ENCODE measurements around the gene TOX3. TPM values are rescaled to one million over a fixed set of nuclear protein-coding genes. Genes with fewer than 3 reads are reported as not detected.

Gene TOX3
- total RNA-seq, 2 donors from 2014 or later = not detected

- peaks cover 8% of the 10 kb centered on the region for H3K9me3 Mint-ChIP-seq
- no peak overlapping the region for H3K4me3 Mint-ChIP-seq
- no peaks in the 10 kb centered on the region for H3K4me1 Mint-ChIP-seq
- ATAC-seq (replicated peaks) = no peak
- no peaks in the 10 kb centered on the region for H3K36me3 Mint-ChIP-seq (ENCODE audit: low read depth)
- no peak overlapping the region for H3K27ac Mint-ChIP-seq
- H3K27me3 Mint-ChIP-seq = no peaks in the 10 kb centered on the region
Observed at GRCh38 chr16:52450241-52450640, 96.7 kb downstream of the TOX3 start.

- no peak overlapping the region for H3K27ac Mint-ChIP-seq
- H3K4me1 Mint-ChIP-seq = no peaks in the 10 kb centered on the region
- no peak overlapping the region for H3K4me3 Mint-ChIP-seq
- peaks cover 8% of the 10 kb centered on the region for H3K9me3 Mint-ChIP-seq
- no peak for ATAC-seq (replicated peaks)
- H3K27me3 Mint-ChIP-seq = no peaks in the 10 kb centered on the region
- H3K36me3 Mint-ChIP-seq (ENCODE audit: low read depth) = no peaks in the 10 kb centered on the region
Observed at GRCh38 chr16:52446080-52446479, 100.9 kb downstream of the TOX3 start.

GRCh38 chr16:52441886-52442285 lies 105.1 kb downstream of the TOX3 start:
- ATAC-seq (replicated peaks) = no peak
- no peaks in the 10 kb centered on the region for H3K36me3 Mint-ChIP-seq (ENCODE audit: low read depth)
- H3K4me1 Mint-ChIP-seq = no peaks in the 10 kb centered on the region
- no peak overlapping the region for H3K27ac Mint-ChIP-seq
- peaks cover 5% of the 10 kb centered on the region for H3K9me3 Mint-ChIP-seq
- no peak overlapping the region for H3K4me3 Mint-ChIP-seq
- no peaks in the 10 kb centered on the region for H3K27me3 Mint-ChIP-seq

GRCh38 chr16:52440248-52440647 lies 106.7 kb downstream of the TOX3 start:
- H3K27me3 Mint-ChIP-seq = no peaks in the 10 kb centered on the region
- peaks cover 5% of the 10 kb centered on the region for H3K9me3 Mint-ChIP-seq
- H3K4me3 Mint-ChIP-seq = no peak overlapping the region
- no peaks in the 10 kb centered on the region for H3K36me3 Mint-ChIP-seq (ENCODE audit: low read depth)
- H3K27ac Mint-ChIP-seq = no peak overlapping the region
- ATAC-seq (replicated peaks) = no peak
- H3K4me1 Mint-ChIP-seq = no peaks in the 10 kb centered on the region

GRCh38 chr16:52439750-52440149 lies 107.2 kb downstream of the TOX3 start:
- no peak for ATAC-seq (replicated peaks)
- no peak overlapping the region for H3K27ac Mint-ChIP-seq
- peaks cover 5% of the 10 kb centered on the region for H3K9me3 Mint-ChIP-seq

GRCh38 chr16:52439171-52439701 lies 107.7 kb downstream of the TOX3 start:
- Mint-ChIP-seq H3K9me3 (peaks cover 7% of the 10 kb centered on the region), H3K27ac (no peak overlapping the region), H3K4me1 (no peaks in the 10 kb centered on the region), H3K36me3 (ENCODE audit: low read depth) (no peaks in the 10 kb centered on the region), H3K27me3 (no peaks in the 10 kb centered on the region), H3K4me3 (no peak overlapping the region)
- no peak for ATAC-seq (replicated peaks)

More at GRCh38 chr16:52439750-52440149, 107.2 kb downstream of the TOX3 start:
- H3K4me3 Mint-ChIP-seq = no peak overlapping the region
- H3K36me3 Mint-ChIP-seq (ENCODE audit: low read depth) = no peaks in the 10 kb centered on the region
- H3K27me3 Mint-ChIP-seq = no peaks in the 10 kb centered on the region
- H3K4me1 Mint-ChIP-seq = no peaks in the 10 kb centered on the region

GRCh38 chr16:52437277-52437670 lies 109.7 kb downstream of the TOX3 start:
- Mint-ChIP-seq H3K36me3 (ENCODE audit: low read depth) (no peaks in the 10 kb centered on the region), H3K27me3 (no peaks in the 10 kb centered on the region), H3K9me3 (peaks cover 8% of the 10 kb centered on the region), H3K27ac (no peak overlapping the region), H3K4me3 (no peak overlapping the region), H3K4me1 (no peaks in the 10 kb centered on the region)
- ATAC-seq (replicated peaks) = no peak

- H3K27me3 Mint-ChIP-seq = no peaks in the 10 kb centered on the region
- H3K4me3 Mint-ChIP-seq = no peak overlapping the region
- H3K27ac Mint-ChIP-seq = no peak overlapping the region
- no peaks in the 10 kb centered on the region for H3K4me1 Mint-ChIP-seq
- no peaks in the 10 kb centered on the region for H3K36me3 Mint-ChIP-seq (ENCODE audit: low read depth)
- no peak for ATAC-seq (replicated peaks)
- H3K9me3 Mint-ChIP-seq = peaks cover 8% of the 10 kb centered on the region
Observed at GRCh38 chr16:52436339-52437276, 110.3 kb downstream of the TOX3 start.

- Mint-ChIP-seq H3K27ac (no peak overlapping the region), H3K9me3 (peaks cover 4% of the 10 kb centered on the region), H3K4me1 (no peaks in the 10 kb centered on the region), H3K36me3 (ENCODE audit: low read depth) (no peaks in the 10 kb centered on the region), H3K27me3 (no peaks in the 10 kb centered on the region), H3K4me3 (no peak overlapping the region)
- ATAC-seq (replicated peaks) = no peak
Observed at GRCh38 chr16:52434224-52434623, 112.7 kb downstream of the TOX3 start.

GRCh38 chr16:52433643-52434042 lies 113.3 kb downstream of the TOX3 start:
- H3K27me3 Mint-ChIP-seq = no peaks in the 10 kb centered on the region
- H3K36me3 Mint-ChIP-seq (ENCODE audit: low read depth) = no peaks in the 10 kb centered on the region
- peaks cover 4% of the 10 kb centered on the region for H3K9me3 Mint-ChIP-seq
- no peak overlapping the region for H3K4me3 Mint-ChIP-seq
- no peak for ATAC-seq (replicated peaks)
- no peaks in the 10 kb centered on the region for H3K4me1 Mint-ChIP-seq
- H3K27ac Mint-ChIP-seq = no peak overlapping the region

- Mint-ChIP-seq H3K27ac (no peak overlapping the region), H3K4me3 (no peak overlapping the region), H3K27me3 (no peaks in the 10 kb centered on the region), H3K36me3 (ENCODE audit: low read depth) (no peaks in the 10 kb centered on the region), H3K4me1 (no peaks in the 10 kb centered on the region), H3K9me3 (peaks cover 9% of the 10 kb centered on the region)
- ATAC-seq (replicated peaks) = no peak
Observed at GRCh38 chr16:52424591-52424990, 122.4 kb downstream of the TOX3 start.

- peaks cover 9% of the 10 kb centered on the region for H3K9me3 Mint-ChIP-seq
Observed at GRCh38 chr16:52422307-52422706, 124.6 kb downstream of the TOX3 start.

GRCh38 chr16:52418201-52418600 lies 128.7 kb downstream of the TOX3 start:
- no peak overlapping the region for H3K4me3 Mint-ChIP-seq
- H3K27ac Mint-ChIP-seq = no peak overlapping the region
- no peaks in the 10 kb centered on the region for H3K27me3 Mint-ChIP-seq
- H3K36me3 Mint-ChIP-seq (ENCODE audit: low read depth) = no peaks in the 10 kb centered on the region
- no peak for ATAC-seq (replicated peaks)
- H3K9me3 Mint-ChIP-seq = peaks cover 10% of the 10 kb centered on the region
- no peaks in the 10 kb centered on the region for H3K4me1 Mint-ChIP-seq

More at GRCh38 chr16:52422307-52422706, 124.6 kb downstream of the TOX3 start:
- no peak for ATAC-seq (replicated peaks)
- no peaks in the 10 kb centered on the region for H3K36me3 Mint-ChIP-seq (ENCODE audit: low read depth)
- H3K27ac Mint-ChIP-seq = no peak overlapping the region
- H3K27me3 Mint-ChIP-seq = no peaks in the 10 kb centered on the region
- no peak overlapping the region for H3K4me3 Mint-ChIP-seq
- H3K4me1 Mint-ChIP-seq = no peaks in the 10 kb centered on the region

GRCh38 chr16:52416888-52417287 lies 130.1 kb downstream of the TOX3 start:
- Mint-ChIP-seq H3K4me3 (no peak overlapping the region), H3K27me3 (no peaks in the 10 kb centered on the region), H3K4me1 (no peaks in the 10 kb centered on the region), H3K9me3 (peaks cover 10% of the 10 kb centered on the region), H3K27ac (no peak overlapping the region), H3K36me3 (ENCODE audit: low read depth) (no peaks in the 10 kb centered on the region)
- ATAC-seq (replicated peaks) = no peak

GRCh38 chr16:52411011-52411410 lies 135.9 kb downstream of the TOX3 start:
- Mint-ChIP-seq H3K27ac (no peak overlapping the region), H3K4me3 (no peak overlapping the region), H3K36me3 (ENCODE audit: low read depth) (no peaks in the 10 kb centered on the region), H3K27me3 (no peaks in the 10 kb centered on the region), H3K9me3 (peaks cover under 1% of the 10 kb centered on the region), H3K4me1 (no peaks in the 10 kb centered on the region)
- no peak for ATAC-seq (replicated peaks)

Data from activated T-helper 17 cell treated with anti-CD3 and anti-CD28 coated beads, Interleukin-2, amount 50 U/mL, for 72 hours (primary cell).